Endothelial cell of umbilical vein (primary cell): Measurements from ENCODE around the gene SPCS1. TPM values are rescaled to one million over a fixed set of nuclear protein-coding genes. Genes with fewer than 3 reads are reported as not detected.
A peak's percentile ranks its signal among the peaks of the same experiment; 100 is the strongest.

Experiments used
- BruUV-seq: library from RNA; stranded (reverse); fragments of 400-500 nt; replicated peaks from 2 replicates; lab custom pipeline; 2021; lab: Mats Ljungman, UMichigan
- CTCF ChIA-PET: fragments of 300-600, 350-600 bp; sonication (Branson Sonifier 250); formaldehyde crosslinking; loops from one replicate; lab custom pipeline; 2021; ENCODE audit warnings: antibody characterized with exemption, inconsistent platforms; lab: Charles Lee
- POLR2A ChIA-PET: fragments of 300-600, 350-600 bp; sonication (Branson Sonifier 250); formaldehyde crosslinking; loops from one replicate; lab custom pipeline; 2021; ENCODE audit warnings: antibody characterized with exemption, inconsistent platforms; lab: Charles Lee
- DNase-seq: peaks from one replicate; pipeline ENCODE4 v3.0.0-alpha.2; 2011; ENCODE audit warnings: low read depth, low spot score
- FAIRE-seq: peaks from 2 replicates; lab custom pipeline; 2011; peaks lifted over from hg19 to GRCh38; lab: Jason Lieb, UNC
- H2AFZ ChIP-seq: 2 replicates; pipeline ENCODE4 v1.6.0; 2012; ENCODE audit warnings: low read depth, low read length, control low read depth, inconsistent platforms
- H3K27ac ChIP-seq: 2 replicates; pipeline ENCODE4 v1.5.1; 2011; ENCODE audit warnings: low read depth, mild to moderate bottlenecking, control low read depth, low read length, moderate library complexity; ENCODE audit not compliant: insufficient read depth
- H3K27me3 ChIP-seq, 2 experiments: 2 replicates each; pipeline versions ENCODE4 v1.6.0 to v1.6.1; 2011; ENCODE audit warnings: low read length in 2 of 2, mixed read lengths in 1 of 2; ENCODE audit not compliant: control insufficient read depth in 2 of 2, insufficient read depth in 2 of 2
- H3K36me3 ChIP-seq, 2 experiments: 2 replicates in 1 of 2; 3 replicates in 1 of 2; pipeline ENCODE4 v1.5.1; 2011; ENCODE audit warnings: low read length in 2 of 2, mild to moderate bottlenecking in 1 of 2, moderate library complexity in 1 of 2; ENCODE audit not compliant: control insufficient read depth in 2 of 2, insufficient read depth in 2 of 2; ENCODE audit errors: extremely low read depth in 1 of 2
- H3K4me1 ChIP-seq: 3 replicates; pipeline ENCODE4 v1.5.1; 2011; ENCODE audit warnings: mild to moderate bottlenecking, low read length; ENCODE audit not compliant: control insufficient read depth, insufficient read depth; ENCODE audit errors: extremely low read depth
- H3K4me2 ChIP-seq: 2 replicates; pipeline ENCODE4 v1.6.1; 2011; ENCODE audit warnings: low read length, control low read depth, mixed read lengths; ENCODE audit not compliant: insufficient read depth
- H3K4me3 ChIP-seq, 3 experiments: fragments of 200-600 bp in 1 of 3; sonication (generic), shearing (Covaris generic) in 1 of 3; replicated peaks in 1 of 3; 2 replicates each; pipeline ENCODE4 v1.5.1; 2011 to 2016; ENCODE audit warnings: control low read depth in 3 of 3, low read length in 3 of 3, mild to moderate bottlenecking in 2 of 3, inconsistent platforms in 1 of 3, low read depth in 1 of 3, moderate library complexity in 1 of 3; ENCODE audit not compliant: insufficient read depth in 1 of 3
- H3K79me2 ChIP-seq: 2 replicates; pipeline ENCODE4 v1.6.0; 2012; ENCODE audit warnings: low read length, inconsistent platforms; ENCODE audit not compliant: control insufficient read depth, insufficient read depth
- H3K9ac ChIP-seq: replicated peaks from 2 replicates; pipeline ENCODE3; 2011; ENCODE audit warnings: low read length, control low read depth; ENCODE audit not compliant: insufficient read depth; ENCODE audit errors: extremely low read depth
- H3K9me1 ChIP-seq: replicated peaks from 3 replicates; pipeline ENCODE4 v1.6.0; 2011; ENCODE audit warnings: mild to moderate bottlenecking, low read length; ENCODE audit not compliant: control insufficient read depth, insufficient read depth; ENCODE audit errors: extremely low read depth
- H3K9me3 ChIP-seq: replicated peaks from 2 replicates; pipeline ENCODE4 v1.5.1; 2012; ENCODE audit warnings: low read length, inconsistent platforms; ENCODE audit not compliant: control insufficient read depth, insufficient read depth
- H4K20me1 ChIP-seq: replicated peaks from 2 replicates; pipeline ENCODE3; 2011; ENCODE audit warnings: mild to moderate bottlenecking, low read length; ENCODE audit not compliant: control insufficient read depth, insufficient read depth; ENCODE audit errors: extremely low read depth
- EZH2 ChIP-seq: IDR thresholded peaks from 2 replicates; pipeline ENCODE4 v1.6.1; 2012; ENCODE audit warnings: borderline replicate concordance, low read depth, mild to moderate bottlenecking, moderate library complexity, low read length, inconsistent platforms; ENCODE audit not compliant: severe bottlenecking
- FOS ChIP-seq: IDR thresholded peaks from 2 replicates; pipeline ENCODE4 v1.6.1; 2011; ENCODE audit warnings: mild to moderate bottlenecking, low read length, moderate library complexity, borderline replicate concordance; ENCODE audit not compliant: insufficient read depth
- GATA2 ChIP-seq: IDR thresholded peaks from 2 replicates; pipeline ENCODE4 v1.7.0; 2011; ENCODE audit warnings: low read depth, mild to moderate bottlenecking, moderate library complexity, mixed read lengths, low read length; ENCODE audit not compliant: insufficient read length, insufficient read depth
- JUN ChIP-seq: IDR thresholded peaks from 2 replicates; pipeline ENCODE4 v1.6.1; 2011; ENCODE audit warnings: borderline replicate concordance, low read depth; ENCODE audit not compliant: insufficient read length, insufficient read depth
- MYC ChIP-seq: IDR thresholded peaks from one replicate; pipeline ENCODE4 v1.6.1; 2011; ENCODE audit warnings: mild to moderate bottlenecking, low read depth, low read length
- POLR2A ChIP-seq: IDR thresholded peaks from 2 replicates; pipeline ENCODE4 v1.6.1; 2012; ENCODE audit warnings: low read depth, mild to moderate bottlenecking, control low read depth, low read length
- POLR2AphosphoS5 ChIP-seq: IDR thresholded peaks from 2 replicates; pipeline ENCODE4 v1.6.1; 2012; ENCODE audit warnings: low read depth, mild to moderate bottlenecking, control low read depth, low read length, moderate library complexity; ENCODE audit not compliant: insufficient read depth
- dilution Hi-C: fragments of 300-500 bp; cut with MboI; formaldehyde crosslinking; loops from one replicate; pipeline ENCODE4 v1.15.0; 2019; ENCODE audit warnings: low sequenced_read_pairs; ENCODE audit not compliant: extremely low pct_ligation_motif_present
- intact Hi-C: fragments of 100-400 bp; cut with micrococcal nuclease; formaldehyde crosslinking; loops from one replicate; pipeline ENCODE4 v1.10.0; 2022
- polyA plus RNA-seq, 4 experiments: library from polyadenylated mRNA; depleted of rRNA in 3 of 4; stranded (reverse) in 3 of 4; unstranded in 1 of 4; fragments of >200 nt; gene quantifications; 2 replicates each; pipeline versions ENCODE4 v1.2.1 to v1.2.3, GENCODE V29; 2011 to 2012; ENCODE audit warnings: missing spikeins in 1 of 4
- total RNA-seq: library from RNA; stranded (reverse); gene quantifications from 2 replicates; pipeline ENCODE4 v1.2.3, GENCODE V29; 2021
- TF ChIP-seq, protein P1 (sequence below): IDR thresholded peaks from 2 replicates; pipeline ENCODE4 v1.6.1; 2011; ENCODE audit not compliant: insufficient read depth, insufficient read length
- TF ChIP-seq, protein P2 (sequence below), 2 donors: IDR thresholded peaks; 1 replicate in 1 of 2; 2 replicates in 1 of 2; pipeline ENCODE4 v1.5.1; 2011; ENCODE audit warnings: low read length in 2 of 2, mild to moderate bottlenecking in 2 of 2, moderate library complexity in 2 of 2, control low read depth in 1 of 2, inconsistent platforms in 1 of 2, low read depth in 1 of 2; ENCODE audit not compliant: insufficient read depth in 1 of 2; ENCODE audit errors: extremely low read depth in 1 of 2

The SPCS1 gene
- total and polyA plus RNA-seq, 2 donors (not counting 3 experiments of a cell fraction or from before 2014, with no cell fraction given), result 100 to 240 TPM

DNA sequence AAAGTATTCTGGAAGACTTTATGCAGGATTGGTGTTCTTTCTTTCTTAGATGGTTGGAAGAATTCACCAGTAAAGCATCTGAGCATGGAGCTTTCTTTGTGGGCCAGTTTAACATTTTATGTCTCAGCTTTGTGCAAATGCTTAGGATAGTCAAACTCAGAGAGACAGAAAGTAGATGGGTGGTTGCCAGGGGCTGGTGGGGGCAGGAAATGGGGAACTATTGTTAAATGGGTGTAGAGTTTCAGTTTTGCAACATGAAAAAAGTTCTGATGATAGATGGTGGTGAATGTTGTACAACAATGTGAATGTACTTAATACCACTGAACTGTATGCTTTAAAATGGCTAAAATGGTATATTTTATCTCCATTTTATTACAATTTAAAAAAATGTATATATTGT, 24.8 kb downstream of the SPCS1 start:
- H3K36me3 ChIP-seq, result peaks cover 9 to 10% of the 10 kb centered on the region in 2 experiments
- intact Hi-C loops (no loop called here), dilution Hi-C loops (no loop called here)
- no peak overlapping the region for H2AFZ ChIP-seq
- DNase-seq (peak; percentile 19), FAIRE-seq (no peak)
- no peaks in the 10 kb centered on the region for H3K27me3 ChIP-seq
- no peak overlapping the region for H3K4me3 ChIP-seq
- no peaks in the 10 kb centered on the region for H3K4me1 ChIP-seq
- no TSS peak for BruUV-seq
- ChIA-PET POLR2A (no interaction called here), CTCF (no interaction called here)
- TF ChIP-seq, protein P1, sequence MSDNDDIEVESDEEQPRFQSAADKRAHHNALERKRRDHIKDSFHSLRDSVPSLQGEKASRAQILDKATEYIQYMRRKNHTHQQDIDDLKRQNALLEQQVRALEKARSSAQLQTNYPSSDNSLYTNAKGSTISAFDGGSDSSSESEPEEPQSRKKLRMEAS, result no peak
- TF ChIP-seq POLR2AphosphoS5 (no peak), POLR2A (no peak), EZH2 (no peak), JUN (no peak), GATA2 (no peak), MYC (no peak), FOS (no peak)
- TF ChIP-seq, protein P2, sequence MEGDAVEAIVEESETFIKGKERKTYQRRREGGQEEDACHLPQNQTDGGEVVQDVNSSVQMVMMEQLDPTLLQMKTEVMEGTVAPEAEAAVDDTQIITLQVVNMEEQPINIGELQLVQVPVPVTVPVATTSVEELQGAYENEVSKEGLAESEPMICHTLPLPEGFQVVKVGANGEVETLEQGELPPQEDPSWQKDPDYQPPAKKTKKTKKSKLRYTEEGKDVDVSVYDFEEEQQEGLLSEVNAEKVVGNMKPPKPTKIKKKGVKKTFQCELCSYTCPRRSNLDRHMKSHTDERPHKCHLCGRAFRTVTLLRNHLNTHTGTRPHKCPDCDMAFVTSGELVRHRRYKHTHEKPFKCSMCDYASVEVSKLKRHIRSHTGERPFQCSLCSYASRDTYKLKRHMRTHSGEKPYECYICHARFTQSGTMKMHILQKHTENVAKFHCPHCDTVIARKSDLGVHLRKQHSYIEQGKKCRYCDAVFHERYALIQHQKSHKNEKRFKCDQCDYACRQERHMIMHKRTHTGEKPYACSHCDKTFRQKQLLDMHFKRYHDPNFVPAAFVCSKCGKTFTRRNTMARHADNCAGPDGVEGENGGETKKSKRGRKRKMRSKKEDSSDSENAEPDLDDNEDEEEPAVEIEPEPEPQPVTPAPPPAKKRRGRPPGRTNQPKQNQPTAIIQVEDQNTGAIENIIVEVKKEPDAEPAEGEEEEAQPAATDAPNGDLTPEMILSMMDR (IDR thresholded peaks at IDR 0.05; ENCODE audit: extremely low read depth in 1 of 2, insufficient read depth in 1 of 2, low read depth in 1 of 2, low read length in 2 of 2), result no peak
- no peaks in the 10 kb centered on the region for H4K20me1 ChIP-seq
- H3K27ac ChIP-seq, result no peak overlapping the region
- no peaks in the 10 kb centered on the region for H3K9me1 ChIP-seq
- no peaks in the 10 kb centered on the region for H3K9me3 ChIP-seq
- no peak overlapping the region for H3K4me2 ChIP-seq
- no peak overlapping the region for H3K9ac ChIP-seq
- H3K79me2 ChIP-seq, result no peaks in the 10 kb centered on the region
